Endothelial cell of umbilical vein (primary cell): ENCODE results near the gene EYS. TPM values are rescaled to one million over a fixed set of nuclear protein-coding genes. Genes with fewer than 3 reads are reported as not detected.
A peak's percentile ranks its signal among the peaks of the same experiment; 100 is the strongest.

Experiments used
- BruUV-seq: library from RNA; stranded (reverse); fragments of 400-500 nt; replicated peaks from 2 replicates; lab custom pipeline; 2021; lab: Mats Ljungman, UMichigan
- CTCF ChIA-PET: fragments of 300-600, 350-600 bp; sonication (Branson Sonifier 250); formaldehyde crosslinking; loops from one replicate; lab custom pipeline; 2021; ENCODE audit warnings: antibody characterized with exemption, inconsistent platforms; lab: Charles Lee
- POLR2A ChIA-PET: fragments of 300-600, 350-600 bp; sonication (Branson Sonifier 250); formaldehyde crosslinking; loops from one replicate; lab custom pipeline; 2021; ENCODE audit warnings: antibody characterized with exemption, inconsistent platforms; lab: Charles Lee
- DNase-seq: peaks from one replicate; pipeline ENCODE4 v3.0.0-alpha.2; 2011; ENCODE audit warnings: low read depth, low spot score
- FAIRE-seq: peaks from 2 replicates; lab custom pipeline; 2011; peaks lifted over from hg19 to GRCh38; lab: Jason Lieb, UNC
- H2AFZ ChIP-seq: 2 replicates; pipeline ENCODE4 v1.6.0; 2012; ENCODE audit warnings: low read depth, low read length, control low read depth, inconsistent platforms
- H3K27ac ChIP-seq: 2 replicates; pipeline ENCODE4 v1.5.1; 2011; ENCODE audit warnings: low read depth, mild to moderate bottlenecking, control low read depth, low read length, moderate library complexity; ENCODE audit not compliant: insufficient read depth
- H3K27me3 ChIP-seq, 2 experiments: 2 replicates each; pipeline versions ENCODE4 v1.6.0 to v1.6.1; 2011; ENCODE audit warnings: low read length in 2 of 2, mixed read lengths in 1 of 2; ENCODE audit not compliant: control insufficient read depth in 2 of 2, insufficient read depth in 2 of 2
- H3K36me3 ChIP-seq, 2 experiments: 2 replicates in 1 of 2; 3 replicates in 1 of 2; pipeline ENCODE4 v1.5.1; 2011; ENCODE audit warnings: low read length in 2 of 2, mild to moderate bottlenecking in 1 of 2, moderate library complexity in 1 of 2; ENCODE audit not compliant: control insufficient read depth in 2 of 2, insufficient read depth in 2 of 2; ENCODE audit errors: extremely low read depth in 1 of 2
- H3K4me1 ChIP-seq: 3 replicates; pipeline ENCODE4 v1.5.1; 2011; ENCODE audit warnings: mild to moderate bottlenecking, low read length; ENCODE audit not compliant: control insufficient read depth, insufficient read depth; ENCODE audit errors: extremely low read depth
- H3K4me2 ChIP-seq: 2 replicates; pipeline ENCODE4 v1.6.1; 2011; ENCODE audit warnings: low read length, control low read depth, mixed read lengths; ENCODE audit not compliant: insufficient read depth
- H3K4me3 ChIP-seq, 3 experiments: fragments of 200-600 bp in 1 of 3; sonication (generic), shearing (Covaris generic) in 1 of 3; replicated peaks in 1 of 3; 2 replicates each; pipeline ENCODE4 v1.5.1; 2011 to 2016; ENCODE audit warnings: control low read depth in 3 of 3, low read length in 3 of 3, mild to moderate bottlenecking in 2 of 3, inconsistent platforms in 1 of 3, low read depth in 1 of 3, moderate library complexity in 1 of 3; ENCODE audit not compliant: insufficient read depth in 1 of 3
- H3K79me2 ChIP-seq: 2 replicates; pipeline ENCODE4 v1.6.0; 2012; ENCODE audit warnings: low read length, inconsistent platforms; ENCODE audit not compliant: control insufficient read depth, insufficient read depth
- H3K9ac ChIP-seq: replicated peaks from 2 replicates; pipeline ENCODE3; 2011; ENCODE audit warnings: low read length, control low read depth; ENCODE audit not compliant: insufficient read depth; ENCODE audit errors: extremely low read depth
- H3K9me1 ChIP-seq: replicated peaks from 3 replicates; pipeline ENCODE4 v1.6.0; 2011; ENCODE audit warnings: mild to moderate bottlenecking, low read length; ENCODE audit not compliant: control insufficient read depth, insufficient read depth; ENCODE audit errors: extremely low read depth
- H3K9me3 ChIP-seq: replicated peaks from 2 replicates; pipeline ENCODE4 v1.5.1; 2012; ENCODE audit warnings: low read length, inconsistent platforms; ENCODE audit not compliant: control insufficient read depth, insufficient read depth
- H4K20me1 ChIP-seq: replicated peaks from 2 replicates; pipeline ENCODE3; 2011; ENCODE audit warnings: mild to moderate bottlenecking, low read length; ENCODE audit not compliant: control insufficient read depth, insufficient read depth; ENCODE audit errors: extremely low read depth
- EZH2 ChIP-seq: IDR thresholded peaks from 2 replicates; pipeline ENCODE4 v1.6.1; 2012; ENCODE audit warnings: borderline replicate concordance, low read depth, mild to moderate bottlenecking, moderate library complexity, low read length, inconsistent platforms; ENCODE audit not compliant: severe bottlenecking
- FOS ChIP-seq: IDR thresholded peaks from 2 replicates; pipeline ENCODE4 v1.6.1; 2011; ENCODE audit warnings: mild to moderate bottlenecking, low read length, moderate library complexity, borderline replicate concordance; ENCODE audit not compliant: insufficient read depth
- GATA2 ChIP-seq: IDR thresholded peaks from 2 replicates; pipeline ENCODE4 v1.7.0; 2011; ENCODE audit warnings: low read depth, mild to moderate bottlenecking, moderate library complexity, mixed read lengths, low read length; ENCODE audit not compliant: insufficient read length, insufficient read depth
- JUN ChIP-seq: IDR thresholded peaks from 2 replicates; pipeline ENCODE4 v1.6.1; 2011; ENCODE audit warnings: borderline replicate concordance, low read depth; ENCODE audit not compliant: insufficient read length, insufficient read depth
- MYC ChIP-seq: IDR thresholded peaks from one replicate; pipeline ENCODE4 v1.6.1; 2011; ENCODE audit warnings: mild to moderate bottlenecking, low read depth, low read length
- POLR2A ChIP-seq: IDR thresholded peaks from 2 replicates; pipeline ENCODE4 v1.6.1; 2012; ENCODE audit warnings: low read depth, mild to moderate bottlenecking, control low read depth, low read length
- dilution Hi-C: fragments of 300-500 bp; cut with MboI; formaldehyde crosslinking; loops from one replicate; pipeline ENCODE4 v1.15.0; 2019; ENCODE audit warnings: low sequenced_read_pairs; ENCODE audit not compliant: extremely low pct_ligation_motif_present
- intact Hi-C: fragments of 100-400 bp; cut with micrococcal nuclease; formaldehyde crosslinking; loops from one replicate; pipeline ENCODE4 v1.10.0; 2022
- polyA plus RNA-seq, 4 experiments: library from polyadenylated mRNA; depleted of rRNA in 3 of 4; stranded (reverse) in 3 of 4; unstranded in 1 of 4; fragments of >200 nt; gene quantifications; 2 replicates each; pipeline versions ENCODE4 v1.2.1 to v1.2.3, GENCODE V29; 2011 to 2012; ENCODE audit warnings: missing spikeins in 1 of 4
- total RNA-seq: library from RNA; stranded (reverse); gene quantifications from 2 replicates; pipeline ENCODE4 v1.2.3, GENCODE V29; 2021
- TF ChIP-seq, protein P1 (sequence below): IDR thresholded peaks from 2 replicates; pipeline ENCODE4 v1.6.1; 2011; ENCODE audit not compliant: insufficient read depth, insufficient read length
- TF ChIP-seq, protein P2 (sequence below), 2 donors: IDR thresholded peaks; 1 replicate in 1 of 2; 2 replicates in 1 of 2; pipeline ENCODE4 v1.5.1; 2011; ENCODE audit warnings: low read length in 2 of 2, mild to moderate bottlenecking in 2 of 2, moderate library complexity in 2 of 2, control low read depth in 1 of 2, inconsistent platforms in 1 of 2, low read depth in 1 of 2; ENCODE audit not compliant: insufficient read depth in 1 of 2; ENCODE audit errors: extremely low read depth in 1 of 2

The EYS gene
- total and polyA plus RNA-seq, 2 donors (not counting 3 experiments of a cell fraction or from before 2014, with no cell fraction given): 0.01 to 0.27 TPM

DNA sequence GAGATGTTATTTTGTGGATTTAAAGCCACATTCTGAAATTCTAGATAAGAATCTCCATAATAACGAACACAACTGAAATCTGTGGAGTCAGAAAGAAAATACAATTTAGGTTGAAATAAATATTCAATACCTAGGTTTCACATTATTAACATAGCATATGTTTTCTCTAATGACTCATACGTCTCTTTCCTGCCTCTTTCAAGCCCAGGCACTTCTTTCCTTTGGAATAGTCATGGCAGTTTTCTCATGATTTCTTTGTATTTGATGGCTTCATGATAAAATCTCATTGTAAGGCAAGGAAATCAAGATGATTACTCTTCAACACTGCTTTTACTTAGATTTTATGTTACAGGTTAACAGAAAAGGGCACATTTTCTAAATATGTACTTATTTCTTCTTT is 1267.8 kb downstream of the EYS start:
- no peaks in the 10 kb centered on the region for H3K79me2 ChIP-seq
- intact Hi-C loops (no loop called here), dilution Hi-C loops (no loop called here)
- no peak overlapping the region for H3K4me2 ChIP-seq
- FAIRE-seq: peak; percentile 38
- H3K27me3 ChIP-seq: no peaks in the 10 kb centered on the region
- H3K9me3 ChIP-seq: no peaks in the 10 kb centered on the region
- H3K9ac ChIP-seq: no peak overlapping the region
- H3K36me3 ChIP-seq: no peaks in the 10 kb centered on the region
- DNase-seq: peak; percentile 61
- no peaks in the 10 kb centered on the region for H3K4me1 ChIP-seq
- ChIA-PET POLR2A (no interaction called here), CTCF (no interaction called here)
- no peak overlapping the region for H3K4me3 ChIP-seq
- no peak for TF ChIP-seq MYC
- TF ChIP-seq JUN: no peak
- TF ChIP-seq, protein P1, sequence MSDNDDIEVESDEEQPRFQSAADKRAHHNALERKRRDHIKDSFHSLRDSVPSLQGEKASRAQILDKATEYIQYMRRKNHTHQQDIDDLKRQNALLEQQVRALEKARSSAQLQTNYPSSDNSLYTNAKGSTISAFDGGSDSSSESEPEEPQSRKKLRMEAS: no peak
- TF ChIP-seq EZH2: no peak
- no peak for TF ChIP-seq GATA2
- peak; percentile 63 for TF ChIP-seq FOS
- no peak for TF ChIP-seq POLR2A
- BruUV-seq: no TSS peak
- H2AFZ ChIP-seq: no peak overlapping the region
- H3K9me1 ChIP-seq: no peaks in the 10 kb centered on the region
- no peak overlapping the region for H3K27ac ChIP-seq
- no peaks in the 10 kb centered on the region for H4K20me1 ChIP-seq

DNA sequence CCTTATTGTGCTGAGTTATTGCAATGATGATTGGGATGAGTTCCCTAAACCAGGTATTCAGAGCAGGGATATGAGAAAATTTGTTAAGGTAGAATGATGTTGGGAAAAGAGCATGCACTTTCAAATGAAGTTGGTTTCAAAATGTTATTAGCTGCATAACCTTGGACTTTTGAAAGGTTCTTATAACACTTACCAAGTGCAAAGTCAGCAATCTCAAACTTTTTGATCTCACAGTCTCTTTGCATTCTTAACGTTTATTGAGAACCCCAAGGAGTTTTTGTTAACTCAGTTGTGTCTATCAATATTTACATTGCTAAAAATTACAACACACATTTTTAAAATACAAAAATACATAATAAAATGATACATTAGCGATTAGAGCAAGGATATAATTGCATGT is 1269.0 kb downstream of the EYS start:
- Histone ChIP-seq H3K4me2 (no peak overlapping the region), H3K4me3 (no peak overlapping the region), H3K9me1 (no peaks in the 10 kb centered on the region), H2AFZ (no peak overlapping the region), H4K20me1 (no peaks in the 10 kb centered on the region), H3K9ac (no peak overlapping the region), H3K36me3 (no peaks in the 10 kb centered on the region), H3K27me3 (no peaks in the 10 kb centered on the region), H3K27ac (no peak overlapping the region), H3K9me3 (no peaks in the 10 kb centered on the region), H3K79me2 (no peaks in the 10 kb centered on the region), H3K4me1 (no peaks in the 10 kb centered on the region)
- intact Hi-C loops: no loop called here
- ChIA-PET POLR2A (no interaction called here), CTCF (no interaction called here)
- dilution Hi-C loops: no loop called here
- BruUV-seq: no TSS peak
- TF ChIP-seq POLR2A (no peak), EZH2 (no peak)
- TF ChIP-seq, protein P2, sequence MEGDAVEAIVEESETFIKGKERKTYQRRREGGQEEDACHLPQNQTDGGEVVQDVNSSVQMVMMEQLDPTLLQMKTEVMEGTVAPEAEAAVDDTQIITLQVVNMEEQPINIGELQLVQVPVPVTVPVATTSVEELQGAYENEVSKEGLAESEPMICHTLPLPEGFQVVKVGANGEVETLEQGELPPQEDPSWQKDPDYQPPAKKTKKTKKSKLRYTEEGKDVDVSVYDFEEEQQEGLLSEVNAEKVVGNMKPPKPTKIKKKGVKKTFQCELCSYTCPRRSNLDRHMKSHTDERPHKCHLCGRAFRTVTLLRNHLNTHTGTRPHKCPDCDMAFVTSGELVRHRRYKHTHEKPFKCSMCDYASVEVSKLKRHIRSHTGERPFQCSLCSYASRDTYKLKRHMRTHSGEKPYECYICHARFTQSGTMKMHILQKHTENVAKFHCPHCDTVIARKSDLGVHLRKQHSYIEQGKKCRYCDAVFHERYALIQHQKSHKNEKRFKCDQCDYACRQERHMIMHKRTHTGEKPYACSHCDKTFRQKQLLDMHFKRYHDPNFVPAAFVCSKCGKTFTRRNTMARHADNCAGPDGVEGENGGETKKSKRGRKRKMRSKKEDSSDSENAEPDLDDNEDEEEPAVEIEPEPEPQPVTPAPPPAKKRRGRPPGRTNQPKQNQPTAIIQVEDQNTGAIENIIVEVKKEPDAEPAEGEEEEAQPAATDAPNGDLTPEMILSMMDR (IDR thresholded peaks at IDR 0.05; ENCODE audit: extremely low read depth in 1 of 2, insufficient read depth in 1 of 2, low read depth in 1 of 2, low read length in 2 of 2): no peak
- FAIRE-seq (no peak), DNase-seq (no peak)
